HPDE6-E6E7 (cell line): ENCODE results near the gene CTNND2.

Experiments used
- DNase-seq: peaks from one replicate; pipeline ENCODE4 v3.0.0; 2011; ENCODE audit warnings: missing footprints; ENCODE audit errors: extremely low spot score

The CTNND2 gene

GRCh38 chr5:11258001-11258400 is 646.2 kb downstream of the CTNND2 start:
- DNase-seq = no peak

DNA sequence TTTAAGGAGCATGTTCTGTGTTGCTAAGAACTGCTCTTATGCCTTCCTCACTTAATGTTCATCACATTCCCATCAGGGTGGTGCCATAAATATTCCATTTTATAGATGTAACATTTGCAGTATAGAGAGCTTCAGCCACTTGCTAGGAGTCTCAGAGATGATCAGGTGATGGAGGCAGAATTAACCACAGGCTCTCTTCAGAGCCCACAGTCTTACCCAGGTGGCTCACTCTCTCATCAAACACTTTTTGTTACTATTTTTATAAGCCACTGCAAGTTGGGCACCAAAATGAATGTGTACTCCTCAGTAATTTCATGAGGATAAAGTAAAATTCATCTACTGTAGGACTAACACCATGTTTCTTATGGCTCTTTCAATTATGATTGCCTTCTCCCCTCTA is 651.7 kb downstream of the CTNND2 start:
- no peak for DNase-seq

DNA sequence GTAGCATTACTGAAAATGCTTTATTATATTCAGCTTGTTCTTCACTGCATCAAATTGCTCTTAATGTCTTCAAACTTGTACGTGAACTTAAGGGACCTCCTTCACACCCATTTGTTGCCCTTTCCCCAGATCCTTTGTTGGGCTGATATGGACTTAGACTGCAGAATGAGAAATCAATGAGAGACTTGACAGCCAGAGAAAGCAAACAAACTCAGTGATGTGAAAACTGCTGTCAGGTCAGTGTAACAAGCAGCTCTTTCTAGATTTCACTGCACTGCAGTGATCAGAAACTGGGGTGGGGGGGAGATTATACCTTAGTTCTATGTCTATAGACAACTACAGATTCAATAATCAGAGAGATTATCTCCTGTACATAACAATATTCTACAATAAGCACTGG is 652.2 kb downstream of the CTNND2 start:
- DNase-seq = no peak

GRCh38 chr5:11251247-11251646 is 653.0 kb downstream of the CTNND2 start:
- peak; percentile 44 for DNase-seq

DNA sequence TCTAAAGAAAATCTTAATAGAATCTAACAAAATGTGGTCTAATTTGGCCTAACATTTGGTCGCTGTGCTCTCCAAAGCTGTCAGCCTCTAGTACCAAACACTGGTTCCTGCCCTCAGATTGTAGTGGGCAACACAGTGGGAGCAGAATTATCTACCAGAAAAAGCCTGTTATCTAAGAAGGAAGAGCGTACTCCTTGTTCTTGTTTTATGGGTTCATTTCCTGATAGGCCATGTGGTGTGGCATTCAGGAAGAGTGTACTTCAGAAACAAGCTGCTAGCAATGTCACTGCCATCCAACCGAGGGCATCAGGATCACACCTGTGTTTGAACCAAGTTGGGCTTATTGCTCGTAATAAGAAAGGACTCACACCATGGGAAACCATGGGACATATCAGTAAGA is 655.3 kb downstream of the CTNND2 start:
- DNase-seq = no peak

GRCh38 chr5:11247224-11247623 is 657.0 kb downstream of the CTNND2 start:
- DNase-seq = no peak

GRCh38 chr5:11240293-11241190 is 663.7 kb downstream of the CTNND2 start:
- no peak for DNase-seq

- DNase-seq = no peak
Observed at GRCh38 chr5:11239261-11240015, 664.8 kb downstream of the CTNND2 start.

- DNase-seq = no peak
Observed at GRCh38 chr5:11234501-11234911, 669.7 kb downstream of the CTNND2 start.

GRCh38 chr5:11230890-11231289 is 673.4 kb downstream of the CTNND2 start:
- DNase-seq = no peak

GRCh38 chr5:11227064-11227463 is 677.2 kb downstream of the CTNND2 start:
- no peak for DNase-seq

GRCh38 chr5:11224436-11225187 is 679.6 kb downstream of the CTNND2 start:
- no peak for DNase-seq

DNA sequence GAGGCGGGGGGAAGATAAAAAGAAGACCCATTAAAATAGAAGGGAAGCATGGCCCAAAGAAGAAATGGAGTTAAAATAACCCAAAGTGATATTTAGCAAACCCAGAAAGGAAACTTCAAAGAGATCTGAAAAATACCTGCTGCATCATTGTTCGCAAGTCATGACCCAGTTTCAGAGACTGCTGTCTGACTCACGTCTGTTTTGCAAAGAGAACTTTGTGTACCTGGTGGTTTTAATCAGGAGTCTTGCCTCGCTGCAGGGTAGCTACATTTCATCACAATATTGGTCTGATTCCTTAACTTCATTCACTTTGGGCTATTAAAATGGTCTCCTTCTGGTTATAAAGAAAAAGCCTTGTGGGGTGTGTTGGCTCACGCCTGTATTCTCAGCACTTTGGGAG is 682.1 kb downstream of the CTNND2 start:
- DNase-seq = no peak

DNA sequence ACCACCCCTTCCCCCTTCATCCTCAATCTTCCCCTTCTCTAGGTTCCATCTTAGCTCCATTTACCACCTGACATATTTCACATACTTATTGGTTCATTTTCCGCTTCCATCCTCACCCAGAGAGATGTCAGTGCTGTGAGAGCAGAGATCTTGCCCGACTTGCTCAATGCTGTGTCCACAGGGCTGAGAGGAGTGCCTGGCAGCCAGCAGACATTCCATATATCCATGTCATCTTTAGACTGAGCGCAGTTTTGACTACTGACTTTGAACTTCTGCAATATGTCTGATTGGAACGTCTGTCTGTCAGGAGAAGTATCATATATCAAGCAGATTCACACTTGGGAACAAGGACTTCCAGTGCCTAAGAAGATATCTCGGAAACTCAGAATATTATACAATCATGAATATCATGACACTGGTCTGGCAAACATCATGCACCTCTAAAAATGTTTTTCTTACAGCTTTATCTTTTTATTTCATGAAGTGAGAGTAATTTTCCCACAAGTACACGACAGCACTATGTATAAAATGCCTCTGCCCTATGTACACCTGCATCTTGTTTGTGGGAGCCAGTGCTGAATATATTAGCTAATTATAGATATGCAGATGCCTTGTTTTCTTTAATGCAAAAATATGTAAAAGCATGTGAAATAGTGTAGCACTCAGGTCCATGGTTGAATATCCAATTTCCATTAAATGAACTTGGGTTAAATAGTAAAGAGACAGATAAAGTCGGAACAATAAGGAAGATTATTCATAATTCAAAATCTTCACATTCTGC is 689.2 kb downstream of the CTNND2 start:
- no peak for DNase-seq

DNA sequence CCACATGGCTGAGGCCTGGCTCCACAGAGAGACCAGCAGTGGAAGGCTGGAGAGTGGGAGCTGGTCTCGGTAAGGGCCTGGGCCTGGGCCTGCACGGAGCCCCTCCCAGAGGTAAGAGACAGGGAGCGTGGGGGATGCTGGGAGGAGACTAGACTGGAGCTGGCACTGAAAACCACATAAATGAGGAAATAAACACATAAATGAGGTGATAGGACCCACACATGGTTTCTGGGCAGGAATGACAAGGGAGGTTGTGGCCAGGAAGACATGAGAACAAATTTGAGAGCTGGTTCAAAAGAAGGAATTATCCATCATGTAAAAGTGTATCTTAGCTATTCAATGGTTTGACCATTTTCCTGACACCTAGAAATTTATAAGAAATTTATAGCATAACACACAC is 691.5 kb downstream of the CTNND2 start:
- no peak for DNase-seq

DNA sequence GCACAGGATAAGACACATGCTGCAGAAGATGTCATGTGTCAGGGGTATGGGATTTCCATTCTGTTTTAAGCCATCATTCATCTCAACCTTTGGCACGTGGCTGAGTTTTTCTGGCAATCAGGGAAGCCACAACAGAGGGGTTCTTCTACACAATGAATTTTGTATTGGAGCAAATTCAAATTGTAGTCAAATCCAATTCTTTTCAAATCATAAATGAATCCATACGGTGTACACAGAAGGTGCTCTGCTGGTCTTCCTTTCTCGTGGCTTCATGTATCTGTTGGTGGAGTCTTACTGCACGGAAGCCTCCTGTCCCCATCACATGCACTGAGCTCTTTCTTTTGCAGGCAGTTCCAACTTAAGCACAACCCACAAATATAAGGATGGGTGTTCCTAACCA is 706.5 kb downstream of the CTNND2 start:
- DNase-seq = no peak

GRCh38 chr5:11191673-11192072 is 712.6 kb downstream of the CTNND2 start:
- no peak for DNase-seq

DNA sequence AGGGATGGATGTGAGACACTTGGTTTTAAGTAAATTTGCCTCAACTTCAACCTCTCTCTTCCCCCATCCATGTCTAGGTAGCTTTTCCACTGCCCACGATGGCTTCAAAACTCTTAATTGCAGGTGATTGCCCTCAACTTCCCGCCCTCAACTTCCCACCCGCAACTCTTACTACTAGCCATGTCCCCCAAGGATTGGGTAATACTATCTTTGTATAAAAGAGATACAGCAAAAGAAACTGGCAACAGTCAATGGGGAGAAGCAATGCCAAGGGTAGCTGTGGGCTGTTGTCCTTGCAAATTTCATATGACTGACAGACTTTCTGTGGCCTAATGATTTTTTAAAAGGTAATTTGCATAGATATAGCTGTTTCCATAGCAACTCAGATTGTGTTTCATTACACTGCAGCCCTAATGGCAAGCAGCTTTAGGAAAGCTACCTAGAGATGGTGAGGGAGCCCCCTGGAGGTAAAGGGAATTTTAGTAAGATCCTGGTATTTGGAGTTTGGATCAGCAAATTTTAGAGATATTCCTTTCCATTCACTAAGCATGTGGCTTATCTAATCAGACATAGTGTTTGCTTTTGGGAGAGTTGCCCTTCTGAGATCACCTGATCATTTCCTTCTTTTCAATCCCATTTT is 721.7 kb downstream of the CTNND2 start:
- DNase-seq = peak; percentile 17

GRCh38 chr5:11181940-11182339 is 722.3 kb downstream of the CTNND2 start:
- DNase-seq = no peak

- no peak for DNase-seq
Observed at GRCh38 chr5:11180890-11181289, 723.4 kb downstream of the CTNND2 start.
